ENCODE data around the gene ITIH5.

GRCh38 chr10:7577579-7577978 is 89.2 kb downstream of the ITIH5 start:
- TF ChIP-seq POLR2A (IDR thresholded peaks at IDR 0.05; ENCODE audit: low read depth, low read length) (no peak), POLR2AphosphoS5 (IDR thresholded peaks at IDR 0.05; ENCODE audit: low read depth, low read length) (no peak), TAF1 (IDR thresholded peaks at IDR 0.05; ENCODE audit: low read depth, low read length) (no peak), PAX5 (IDR thresholded peaks at IDR 0.05; ENCODE audit: insufficient read depth, low read length, severe bottlenecking) (no peak)

All from GM12891 (cell line).